BE2C (cell line): ENCODE measurements around the gene ZNF441.
A peak's percentile ranks its signal among the peaks of the same experiment; 100 is the strongest.

Experiments
- DNase-seq: peaks from one replicate; pipeline ENCODE4 v3.0.0-alpha.2; 2020
- H3K27me3 ChIP-seq: fragments of 250-450 bp; sonication (Bioruptor Pico); 2 replicates; pipeline ENCODE4 v1.5.1; 2020; ENCODE audit warnings: mild to moderate bottlenecking
- H3K36me3 ChIP-seq: fragments of 250-450 bp; sonication (Bioruptor Pico); 2 replicates; pipeline ENCODE4 v1.5.1; 2020; ENCODE audit warnings: mild to moderate bottlenecking
- H3K4me1 ChIP-seq: fragments of 250-450 bp; sonication (Bioruptor Pico); 2 replicates; pipeline ENCODE4 v1.5.1; 2020
- H3K4me3 ChIP-seq: 2 replicates; pipeline ENCODE4 v1.5.1; 2011; ENCODE audit warnings: low read depth, low read length
- H3K9me3 ChIP-seq: fragments of 250-450 bp; sonication (Bioruptor Pico); 2 replicates; pipeline ENCODE4 v1.5.1; 2020
- CTCF ChIP-seq: IDR thresholded peaks from 2 replicates; pipeline ENCODE4 v1.5.1; 2012; ENCODE audit warnings: mild to moderate bottlenecking, low read depth, low read length

Gene ZNF441

DNA sequence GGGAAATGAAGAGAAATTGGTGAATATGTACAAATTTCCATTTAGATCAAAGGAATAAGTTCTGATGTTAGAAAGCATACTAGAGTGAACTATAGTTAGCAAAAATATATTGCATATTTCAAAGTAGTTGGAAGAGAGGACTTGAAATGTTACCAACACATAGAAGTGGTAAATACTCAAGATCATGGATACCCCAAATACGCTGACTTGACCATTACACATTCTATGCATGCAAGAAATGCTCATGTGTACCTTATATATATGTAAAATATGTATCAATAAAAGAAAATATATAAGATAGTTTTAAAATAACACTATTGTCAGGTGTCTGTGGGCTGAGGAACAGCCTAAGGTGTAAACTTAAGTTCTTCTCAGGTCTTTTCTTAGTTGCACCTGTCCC, 17.0 kb downstream of the ZNF441 start:
- Histone ChIP-seq H3K4me1 (no peaks in the 10 kb centered on the region), H3K36me3 (peaks cover 29% of the 10 kb centered on the region), H3K4me3 (no peak overlapping the region), H3K9me3 (peaks cover 12% of the 10 kb centered on the region), H3K27me3 (no peaks in the 10 kb centered on the region)
- TF ChIP-seq CTCF = no peak
- no peak for DNase-seq

- Histone ChIP-seq H3K4me3 (no peak overlapping the region), H3K9me3 (peaks cover 12% of the 10 kb centered on the region), H3K36me3 (peaks cover 26% of the 10 kb centered on the region), H3K27me3 (no peaks in the 10 kb centered on the region), H3K4me1 (no peaks in the 10 kb centered on the region)
- no peak for TF ChIP-seq CTCF
- no peak for DNase-seq
Measured at GRCh38 chr19:11784356-11784755, 17.6 kb downstream of the ZNF441 start.

DNA sequence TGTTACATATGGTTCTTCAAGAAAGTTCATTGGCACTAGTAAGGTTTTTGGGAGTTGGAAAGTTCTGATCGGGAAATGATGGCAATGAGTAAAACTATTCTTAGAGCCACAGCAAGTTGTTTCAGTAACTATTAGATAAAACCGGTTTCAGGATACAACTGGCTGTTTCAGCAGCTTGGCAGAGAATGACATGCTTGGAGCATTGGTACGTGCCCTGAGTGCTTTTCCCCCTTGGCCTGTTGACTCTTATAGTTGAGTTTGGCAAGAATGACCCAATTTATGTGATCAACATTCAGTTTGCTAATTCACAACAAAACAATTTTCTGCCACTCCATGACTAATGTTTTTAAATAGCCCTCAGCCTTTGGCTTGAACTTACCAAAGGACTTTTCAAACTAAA, 20.7 kb downstream of the ZNF441 start:
- H3K27me3 ChIP-seq = no peaks in the 10 kb centered on the region
- no peak for TF ChIP-seq CTCF
- DNase-seq = no peak
- H3K4me3 ChIP-seq = no peak overlapping the region
- H3K36me3 ChIP-seq = peaks cover 7% of the 10 kb centered on the region
- no peaks in the 10 kb centered on the region for H3K4me1 ChIP-seq
- H3K9me3 ChIP-seq = peaks cover 12% of the 10 kb centered on the region; the same call in 1 of the 2 replicates

GRCh38 chr19:11792942-11793341, 26.1 kb downstream of the ZNF441 start:
- Histone ChIP-seq H3K9me3 (no peaks in the 10 kb centered on the region), H3K36me3 (no peaks in the 10 kb centered on the region), H3K27me3 (no peaks in the 10 kb centered on the region), H3K4me3 (no peak overlapping the region), H3K4me1 (peaks cover 4% of the 10 kb centered on the region)
- no peak for TF ChIP-seq CTCF
- no peak for DNase-seq

DNA sequence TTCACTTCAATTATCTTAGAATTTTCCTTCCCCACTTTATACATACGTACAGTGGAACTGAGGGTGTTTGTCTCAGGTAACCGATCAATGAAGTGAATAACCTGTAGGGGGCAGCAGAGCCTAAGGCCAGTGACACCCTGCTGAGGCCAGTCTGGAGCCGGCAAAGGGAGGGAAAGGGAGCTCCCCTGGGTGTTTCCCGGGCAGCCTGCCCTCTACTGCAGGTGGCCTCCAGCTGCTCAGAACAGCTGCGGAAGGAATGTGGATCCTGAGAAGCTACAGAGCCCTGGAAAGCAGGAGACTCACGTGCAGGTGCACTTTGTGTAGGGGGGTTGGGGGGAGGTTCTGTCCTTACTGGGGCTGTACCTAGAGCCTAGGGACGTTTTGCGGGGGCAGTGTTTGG, 30.7 kb downstream of the ZNF441 start:
- no peaks in the 10 kb centered on the region; the same call in 1 of the 2 replicates for H3K36me3 ChIP-seq
- H3K9me3 ChIP-seq = no peaks in the 10 kb centered on the region
- H3K4me1 ChIP-seq = peaks cover 6% of the 10 kb centered on the region
- TF ChIP-seq CTCF = peak; percentile 94
- no peaks in the 10 kb centered on the region for H3K27me3 ChIP-seq
- H3K4me3 ChIP-seq = peak overlapping the region; percentile 78
- DNase-seq = peak; percentile 93

DNA sequence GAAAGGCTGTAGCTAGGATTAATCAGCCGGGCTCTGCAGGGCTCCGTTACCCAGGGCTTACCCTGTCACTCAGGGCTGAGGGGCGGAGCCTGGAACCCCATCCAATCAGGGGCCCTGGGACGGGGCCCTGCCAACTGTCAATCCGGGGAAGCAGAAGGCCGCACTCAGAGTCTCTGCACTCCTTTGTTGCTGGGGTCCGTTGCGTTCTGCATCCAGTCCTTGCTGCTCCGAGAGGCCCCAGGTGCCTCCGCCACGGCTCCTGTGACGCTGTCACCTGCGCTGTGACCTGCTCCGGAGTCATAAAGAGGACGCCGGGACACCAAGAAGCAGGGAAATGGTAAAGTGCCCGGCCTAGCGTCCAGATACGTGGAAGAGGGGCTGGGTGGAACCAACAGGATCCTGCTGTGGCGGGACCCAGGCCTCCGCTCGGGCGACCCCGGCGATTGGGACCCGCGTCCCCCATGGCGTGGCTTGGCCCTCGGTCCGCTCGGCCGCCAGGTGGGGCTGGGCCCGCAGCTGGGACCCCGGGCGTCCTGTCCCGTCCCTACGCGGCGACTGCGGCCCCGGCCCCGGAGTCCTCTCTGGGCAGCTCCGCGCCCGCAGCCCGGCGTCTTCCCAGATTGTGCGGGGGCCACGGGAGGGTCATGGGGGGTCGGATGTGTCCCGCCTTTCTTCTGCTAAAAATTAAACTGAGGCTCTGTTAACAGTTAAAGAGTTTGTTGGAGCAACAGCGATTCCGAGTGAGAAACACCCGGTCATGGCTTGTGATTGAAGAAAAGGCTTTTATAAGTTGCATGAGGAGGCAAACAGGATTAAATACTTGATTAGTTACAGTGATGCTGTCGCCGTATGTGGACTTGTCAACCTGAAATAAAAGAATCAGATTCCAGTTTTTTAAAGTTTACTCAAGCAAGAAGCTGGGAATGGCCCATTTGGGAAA, 31.9 kb downstream of the ZNF441 start, which contains the start of gene ZNF491:
Gene ZNF491, plus strand, starts transcription at position 133 of the 940 bp plus-strand sequence. CDS start 7,431 bp downstream, outside the sequence.
- H3K4me3 ChIP-seq = peak within 1 kb of the TSS; percentile 78
- H3K36me3 ChIP-seq = no peaks in the 10 kb centered on the region; the same call in 1 of the 2 replicates
- no peaks in the 10 kb centered on the region for H3K9me3 ChIP-seq
- H3K27me3 ChIP-seq = no peaks in the 10 kb centered on the region
- DNase-seq = peak; percentile 97
- no peak for TF ChIP-seq CTCF
- H3K4me1 ChIP-seq = peaks cover 6% of the 10 kb centered on the region
